DOHH2 (cell line): ENCODE data around the gene INSIG2.

Experiments used
- EZH2phosphoT487 ChIP-seq: fragments of 200-600 bp; sonication (generic); IDR thresholded peaks from 2 replicates; pipeline ENCODE4 v1.6.1; 2017; ENCODE audit warnings: borderline replicate concordance, mild to moderate bottlenecking, antibody characterized with exemption, low read length, moderate library complexity, mixed read lengths
- TF ChIP-seq, protein P1 (sequence below): fragments of 200-600 bp; sonication (generic); IDR thresholded peaks from one replicate; pipeline ENCODE4 v1.5.1; 2014; ENCODE audit warnings: antibody characterized with exemption, mild to moderate bottlenecking, low read depth, low read length; ENCODE audit not compliant: poor library complexity, severe bottlenecking

- TF ChIP-seq, protein P1, sequence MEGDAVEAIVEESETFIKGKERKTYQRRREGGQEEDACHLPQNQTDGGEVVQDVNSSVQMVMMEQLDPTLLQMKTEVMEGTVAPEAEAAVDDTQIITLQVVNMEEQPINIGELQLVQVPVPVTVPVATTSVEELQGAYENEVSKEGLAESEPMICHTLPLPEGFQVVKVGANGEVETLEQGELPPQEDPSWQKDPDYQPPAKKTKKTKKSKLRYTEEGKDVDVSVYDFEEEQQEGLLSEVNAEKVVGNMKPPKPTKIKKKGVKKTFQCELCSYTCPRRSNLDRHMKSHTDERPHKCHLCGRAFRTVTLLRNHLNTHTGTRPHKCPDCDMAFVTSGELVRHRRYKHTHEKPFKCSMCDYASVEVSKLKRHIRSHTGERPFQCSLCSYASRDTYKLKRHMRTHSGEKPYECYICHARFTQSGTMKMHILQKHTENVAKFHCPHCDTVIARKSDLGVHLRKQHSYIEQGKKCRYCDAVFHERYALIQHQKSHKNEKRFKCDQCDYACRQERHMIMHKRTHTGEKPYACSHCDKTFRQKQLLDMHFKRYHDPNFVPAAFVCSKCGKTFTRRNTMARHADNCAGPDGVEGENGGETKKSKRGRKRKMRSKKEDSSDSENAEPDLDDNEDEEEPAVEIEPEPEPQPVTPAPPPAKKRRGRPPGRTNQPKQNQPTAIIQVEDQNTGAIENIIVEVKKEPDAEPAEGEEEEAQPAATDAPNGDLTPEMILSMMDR, result no peak
- TF ChIP-seq EZH2phosphoT487, result no peak
Measured at GRCh38 chr2:118086024-118086633, 2.1 kb upstream of the INSIG2 start.
